ENCODE results near the gene MYOM3. TPM values are rescaled to one million over a fixed set of nuclear protein-coding genes. Genes with fewer than 3 reads are reported as not detected.

Gene MYOM3
- total and polyA plus RNA-seq, 9 donors: 255 to 555 (median 371) TPM

- Histone ChIP-seq H3K4me3 (ENCODE audit: low read length) (no peak overlapping the region), H3K27me3 (ENCODE audit: control insufficient read depth, insufficient read depth, low read length) (no peaks in the 10 kb centered on the region), H3K36me3 (ENCODE audit: control insufficient read depth, insufficient read depth, low read length) (peaks cover 30% of the 10 kb centered on the region), H3K4me1 (ENCODE audit: control insufficient read depth, insufficient read depth, low read length) (peaks cover 92% of the 10 kb centered on the region), H3K27ac (ENCODE audit: low read length) (peak overlapping the region; percentile 91), H3K9me3 (replicated peaks; ENCODE audit: control insufficient read depth, low read depth, low read length) (no peaks in the 10 kb centered on the region)
- 73% methylated on average over 4 of the region's 5 CpGs for WGBS (ENCODE audit: insufficient coverage)
- no peak for DNase-seq
These were observed 13.8 kb downstream of the MYOM3 start for GRCh38 chr1:24098102-24098501.

- no peaks in the 10 kb centered on the region for H3K9me3 ChIP-seq (replicated peaks; ENCODE audit: control insufficient read depth, low read depth, low read length)
- H3K4me3 ChIP-seq (ENCODE audit: low read length): no peak overlapping the region
- DNase-seq: no peak
- WGBS (ENCODE audit: insufficient coverage): 85% methylated on average over 10 of the region's 11 CpGs
- H3K27ac ChIP-seq (ENCODE audit: low read length): peak overlapping the region; percentile 91
- H3K4me1 ChIP-seq (ENCODE audit: control insufficient read depth, insufficient read depth, low read length): peaks cover 92% of the 10 kb centered on the region
- peaks cover 35% of the 10 kb centered on the region for H3K36me3 ChIP-seq (ENCODE audit: control insufficient read depth, insufficient read depth, low read length)
- H3K27me3 ChIP-seq (ENCODE audit: control insufficient read depth, insufficient read depth, low read length): no peaks in the 10 kb centered on the region
These were observed 14.3 kb downstream of the MYOM3 start for GRCh38 chr1:24097663-24098062.

- Histone ChIP-seq H3K4me3 (ENCODE audit: low read length) (no peak overlapping the region), H3K27me3 (ENCODE audit: control insufficient read depth, insufficient read depth, low read length) (no peaks in the 10 kb centered on the region), H3K36me3 (ENCODE audit: control insufficient read depth, insufficient read depth, low read length) (peaks cover 44% of the 10 kb centered on the region), H3K9me3 (replicated peaks; ENCODE audit: control insufficient read depth, low read depth, low read length) (no peaks in the 10 kb centered on the region), H3K27ac (ENCODE audit: low read length) (peak overlapping the region; percentile 91), H3K4me1 (ENCODE audit: control insufficient read depth, insufficient read depth, low read length) (peaks cover 91% of the 10 kb centered on the region)
- WGBS (ENCODE audit: insufficient coverage): 71% methylated on average over 3 of the region's 5 CpGs
- no peak for DNase-seq
These were observed 15.2 kb downstream of the MYOM3 start for GRCh38 chr1:24096739-24097103.

GRCh38 chr1:24096009-24096738 lies 15.8 kb downstream of the MYOM3 start:
- DNase-seq: peak; percentile 86
- peaks cover 50% of the 10 kb centered on the region for H3K36me3 ChIP-seq (ENCODE audit: control insufficient read depth, insufficient read depth, low read length)
- H3K4me3 ChIP-seq (ENCODE audit: low read length): no peak overlapping the region
- peaks cover 86% of the 10 kb centered on the region for H3K4me1 ChIP-seq (ENCODE audit: control insufficient read depth, insufficient read depth, low read length)
- 75% methylated on average over 6 of the region's 8 CpGs for WGBS (ENCODE audit: insufficient coverage)
- H3K9me3 ChIP-seq (replicated peaks; ENCODE audit: control insufficient read depth, low read depth, low read length): no peaks in the 10 kb centered on the region
- no peaks in the 10 kb centered on the region for H3K27me3 ChIP-seq (ENCODE audit: control insufficient read depth, insufficient read depth, low read length)
- peak overlapping the region; percentile 91 for H3K27ac ChIP-seq (ENCODE audit: low read length)

- no peaks in the 10 kb centered on the region for H3K9me3 ChIP-seq (replicated peaks; ENCODE audit: control insufficient read depth, low read depth, low read length)
- no peak overlapping the region for H3K4me3 ChIP-seq (ENCODE audit: low read length)
- H3K27me3 ChIP-seq (ENCODE audit: control insufficient read depth, insufficient read depth, low read length): no peaks in the 10 kb centered on the region
- WGBS (ENCODE audit: insufficient coverage): 29% methylated on average over 5 of the region's 14 CpGs
- DNase-seq: no peak
- H3K36me3 ChIP-seq (ENCODE audit: control insufficient read depth, insufficient read depth, low read length): peaks cover 58% of the 10 kb centered on the region
- H3K27ac ChIP-seq (ENCODE audit: low read length): peak overlapping the region; percentile 91
- peaks cover 82% of the 10 kb centered on the region for H3K4me1 ChIP-seq (ENCODE audit: control insufficient read depth, insufficient read depth, low read length)
These were observed 16.6 kb downstream of the MYOM3 start for GRCh38 chr1:24095140-24095859.

- no peak for DNase-seq
- Histone ChIP-seq H3K36me3 (ENCODE audit: control insufficient read depth, insufficient read depth, low read length) (peaks cover 64% of the 10 kb centered on the region), H3K4me1 (ENCODE audit: control insufficient read depth, insufficient read depth, low read length) (peaks cover 79% of the 10 kb centered on the region), H3K27ac (ENCODE audit: low read length) (peak overlapping the region; percentile 91), H3K9me3 (replicated peaks; ENCODE audit: control insufficient read depth, low read depth, low read length) (no peaks in the 10 kb centered on the region), H3K4me3 (ENCODE audit: low read length) (no peak overlapping the region), H3K27me3 (ENCODE audit: control insufficient read depth, insufficient read depth, low read length) (no peaks in the 10 kb centered on the region)
- 50% methylated on average over 1 of the region's 5 CpGs for WGBS (ENCODE audit: insufficient coverage)
These were observed 17.4 kb downstream of the MYOM3 start for GRCh38 chr1:24094554-24094953.

- peaks cover 70% of the 10 kb centered on the region for H3K36me3 ChIP-seq (ENCODE audit: control insufficient read depth, insufficient read depth, low read length)
- DNase-seq: peak; percentile 37
These were observed 18.2 kb downstream of the MYOM3 start for GRCh38 chr1:24093732-24094131.

GRCh38 chr1:24092979-24093378 lies 19.0 kb downstream of the MYOM3 start:
- no peak for DNase-seq
- no peaks in the 10 kb centered on the region for H3K27me3 ChIP-seq (ENCODE audit: control insufficient read depth, insufficient read depth, low read length)
- 95% methylated on average over 9 of the region's 9 CpGs for WGBS (ENCODE audit: insufficient coverage)
- H3K9me3 ChIP-seq (replicated peaks; ENCODE audit: control insufficient read depth, low read depth, low read length): no peaks in the 10 kb centered on the region
- H3K4me1 ChIP-seq (ENCODE audit: control insufficient read depth, insufficient read depth, low read length): peaks cover 65% of the 10 kb centered on the region
- H3K27ac ChIP-seq (ENCODE audit: low read length): peak overlapping the region; percentile 72
- no peak overlapping the region for H3K4me3 ChIP-seq (ENCODE audit: low read length)
- H3K36me3 ChIP-seq (ENCODE audit: control insufficient read depth, insufficient read depth, low read length): peaks cover 72% of the 10 kb centered on the region

More at GRCh38 chr1:24093732-24094131, 18.2 kb downstream of the MYOM3 start:
- Histone ChIP-seq H3K27ac (ENCODE audit: low read length) (peak overlapping the region; percentile 72), H3K9me3 (replicated peaks; ENCODE audit: control insufficient read depth, low read depth, low read length) (no peaks in the 10 kb centered on the region), H3K4me3 (ENCODE audit: low read length) (no peak overlapping the region), H3K27me3 (ENCODE audit: control insufficient read depth, insufficient read depth, low read length) (no peaks in the 10 kb centered on the region), H3K4me1 (ENCODE audit: control insufficient read depth, insufficient read depth, low read length) (peaks cover 73% of the 10 kb centered on the region)
- 46% methylated on average over 6 of the region's 9 CpGs for WGBS (ENCODE audit: insufficient coverage)

GRCh38 chr1:24091971-24092482 lies 19.9 kb downstream of the MYOM3 start:
- H3K27ac ChIP-seq (ENCODE audit: low read length): peak overlapping the region; percentile 72
- no peaks in the 10 kb centered on the region for H3K27me3 ChIP-seq (ENCODE audit: control insufficient read depth, insufficient read depth, low read length)
- no peaks in the 10 kb centered on the region for H3K9me3 ChIP-seq (replicated peaks; ENCODE audit: control insufficient read depth, low read depth, low read length)
- H3K36me3 ChIP-seq (ENCODE audit: control insufficient read depth, insufficient read depth, low read length): peaks cover 73% of the 10 kb centered on the region
- H3K4me1 ChIP-seq (ENCODE audit: control insufficient read depth, insufficient read depth, low read length): peaks cover 56% of the 10 kb centered on the region
- 75% methylated on average over 9 of the region's 13 CpGs for WGBS (ENCODE audit: insufficient coverage)
- H3K4me3 ChIP-seq (ENCODE audit: low read length): no peak overlapping the region
- DNase-seq: no peak

GRCh38 chr1:24090736-24091135 lies 21.2 kb downstream of the MYOM3 start:
- DNase-seq: no peak
- peaks cover 45% of the 10 kb centered on the region for H3K4me1 ChIP-seq (ENCODE audit: control insufficient read depth, insufficient read depth, low read length)
- WGBS (ENCODE audit: insufficient coverage): 81% methylated on average over 11 of the region's 11 CpGs
- H3K4me3 ChIP-seq (ENCODE audit: low read length): no peak overlapping the region
- peaks cover 2% of the 10 kb centered on the region for H3K27me3 ChIP-seq (ENCODE audit: control insufficient read depth, insufficient read depth, low read length)
- H3K36me3 ChIP-seq (ENCODE audit: control insufficient read depth, insufficient read depth, low read length): peaks cover 82% of the 10 kb centered on the region
- peak overlapping the region; percentile 22 for H3K27ac ChIP-seq (ENCODE audit: low read length)
- no peaks in the 10 kb centered on the region for H3K9me3 ChIP-seq (replicated peaks; ENCODE audit: control insufficient read depth, low read depth, low read length)
